Activated effector memory CD4-positive, alpha-beta T cell treated with anti-CD3 and anti-CD28 coated beads, Interleukin-2, amount 50 U/mL, for 16 hours (primary cell): ENCODE measurements around the gene VWA1.
"Not testable (repeated sequence)": the region's sequence is repeated elsewhere in the genome, so short reads cannot be mapped to it uniquely, and the experiment has no call there.

Experiments
- DNase-seq: peaks from one replicate; pipeline ENCODE4 v3.0.0-alpha.2; 2020

The VWA1 gene

DNA sequence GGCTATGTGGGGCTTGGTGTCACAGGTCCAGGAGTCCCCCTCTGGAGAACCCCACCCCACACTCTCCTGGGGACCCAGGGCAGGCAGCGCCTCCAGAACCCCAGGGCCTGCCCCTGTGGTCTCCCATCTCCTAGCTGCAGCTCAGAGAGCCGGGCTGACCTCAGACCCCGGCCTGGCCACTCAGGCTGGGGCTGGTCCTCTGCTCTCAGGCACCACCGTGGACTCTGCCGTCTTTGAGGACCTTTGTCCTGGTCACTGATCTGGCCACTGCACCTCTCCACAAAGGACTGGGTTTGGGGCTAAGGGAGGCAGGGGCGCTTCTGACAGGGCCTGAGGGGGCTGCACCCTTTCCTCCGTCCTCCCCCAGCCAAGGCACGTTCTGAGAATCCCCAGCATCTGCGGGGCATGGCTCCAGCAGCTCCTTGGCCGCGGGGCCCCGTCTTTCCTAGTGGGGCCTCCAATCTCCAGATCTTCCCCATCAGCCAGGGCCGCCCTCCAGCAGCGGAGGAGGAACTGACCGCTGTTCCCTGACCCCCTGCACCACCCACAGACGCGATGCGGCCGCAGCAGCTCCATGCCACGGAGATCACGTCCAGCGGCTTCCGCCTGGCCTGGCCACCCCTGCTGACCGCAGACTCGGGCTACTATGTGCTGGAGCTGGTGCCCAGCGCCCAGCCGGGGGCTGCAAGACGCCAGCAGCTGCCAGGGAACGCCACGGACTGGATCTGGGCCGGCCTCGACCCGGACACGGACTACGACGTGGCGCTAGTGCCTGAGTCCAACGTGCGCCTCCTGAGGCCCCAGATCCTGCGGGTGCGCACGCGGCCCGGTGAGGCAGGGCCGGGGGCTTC is 3.3 kb downstream of the VWA1 start:
- no peak for DNase-seq

DNA sequence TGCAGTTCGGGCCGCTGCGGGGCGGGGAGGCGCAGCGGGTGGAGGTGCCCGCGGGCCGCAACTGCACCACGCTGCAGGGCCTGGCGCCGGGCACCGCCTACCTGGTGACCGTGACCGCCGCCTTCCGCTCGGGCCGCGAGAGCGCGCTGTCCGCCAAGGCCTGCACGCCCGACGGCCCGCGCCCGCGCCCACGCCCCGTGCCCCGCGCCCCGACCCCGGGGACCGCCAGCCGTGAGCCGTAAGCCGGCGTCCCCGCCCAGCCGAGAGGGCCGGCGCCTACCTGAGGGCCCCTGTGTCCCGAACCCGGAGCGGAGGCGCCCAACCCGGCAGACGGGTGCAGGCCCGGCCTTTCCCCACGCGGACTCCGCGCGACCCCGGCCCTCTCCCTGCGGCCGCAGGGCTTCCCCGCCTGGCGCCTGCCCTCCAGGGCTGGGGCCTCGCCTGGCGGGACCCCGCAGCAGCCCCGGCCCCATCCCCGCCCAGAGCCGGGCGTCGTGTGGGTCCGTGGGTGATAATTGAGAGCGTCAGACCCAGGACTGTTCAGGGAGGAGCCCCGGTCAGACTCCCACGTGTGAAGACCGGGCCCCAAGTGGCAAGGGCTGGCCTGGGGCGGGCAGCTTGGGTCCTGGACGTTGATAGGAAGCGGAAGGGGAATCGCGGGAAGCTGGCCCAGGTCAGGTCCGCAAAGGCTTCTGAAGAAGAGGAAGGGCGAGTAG is 4.2 kb downstream of the VWA1 start:
- DNase-seq = no peak

DNA sequence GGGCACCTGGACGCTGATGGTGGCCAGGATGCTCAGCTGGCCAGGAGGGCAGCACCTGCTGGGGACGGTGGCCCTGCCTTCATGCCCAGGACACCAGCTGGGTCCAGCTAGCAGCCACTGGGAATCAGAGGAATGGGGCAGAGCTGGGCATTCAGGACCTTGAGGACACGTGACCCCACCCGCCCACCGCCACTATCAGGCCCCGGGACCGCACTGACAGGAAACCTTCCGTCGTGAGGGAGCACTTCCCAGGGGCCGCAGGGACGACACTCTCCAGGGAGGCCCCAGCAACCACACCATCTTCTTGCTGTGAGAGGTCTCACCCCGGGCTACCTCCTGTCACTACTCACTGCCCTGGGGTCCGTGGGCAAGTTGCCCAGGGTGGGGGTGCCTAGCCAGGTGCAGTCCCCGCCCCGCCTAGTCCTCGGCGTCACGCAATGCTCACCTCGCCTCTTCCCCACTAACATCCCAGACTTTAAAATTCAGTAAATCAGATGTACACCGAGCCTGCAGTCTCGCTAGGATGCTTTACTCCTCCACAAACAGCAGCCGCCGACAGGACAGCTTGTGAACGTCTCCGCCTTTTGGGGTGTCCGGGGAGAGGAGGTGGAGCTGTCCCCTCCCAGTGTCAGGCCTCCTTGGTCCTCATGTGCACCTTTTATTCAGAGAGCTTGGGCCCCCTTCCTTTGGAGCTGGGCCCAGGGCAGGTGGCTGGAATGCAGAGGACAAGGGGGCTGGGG is 4.9 kb downstream of the VWA1 start:
- no peak for DNase-seq

DNA sequence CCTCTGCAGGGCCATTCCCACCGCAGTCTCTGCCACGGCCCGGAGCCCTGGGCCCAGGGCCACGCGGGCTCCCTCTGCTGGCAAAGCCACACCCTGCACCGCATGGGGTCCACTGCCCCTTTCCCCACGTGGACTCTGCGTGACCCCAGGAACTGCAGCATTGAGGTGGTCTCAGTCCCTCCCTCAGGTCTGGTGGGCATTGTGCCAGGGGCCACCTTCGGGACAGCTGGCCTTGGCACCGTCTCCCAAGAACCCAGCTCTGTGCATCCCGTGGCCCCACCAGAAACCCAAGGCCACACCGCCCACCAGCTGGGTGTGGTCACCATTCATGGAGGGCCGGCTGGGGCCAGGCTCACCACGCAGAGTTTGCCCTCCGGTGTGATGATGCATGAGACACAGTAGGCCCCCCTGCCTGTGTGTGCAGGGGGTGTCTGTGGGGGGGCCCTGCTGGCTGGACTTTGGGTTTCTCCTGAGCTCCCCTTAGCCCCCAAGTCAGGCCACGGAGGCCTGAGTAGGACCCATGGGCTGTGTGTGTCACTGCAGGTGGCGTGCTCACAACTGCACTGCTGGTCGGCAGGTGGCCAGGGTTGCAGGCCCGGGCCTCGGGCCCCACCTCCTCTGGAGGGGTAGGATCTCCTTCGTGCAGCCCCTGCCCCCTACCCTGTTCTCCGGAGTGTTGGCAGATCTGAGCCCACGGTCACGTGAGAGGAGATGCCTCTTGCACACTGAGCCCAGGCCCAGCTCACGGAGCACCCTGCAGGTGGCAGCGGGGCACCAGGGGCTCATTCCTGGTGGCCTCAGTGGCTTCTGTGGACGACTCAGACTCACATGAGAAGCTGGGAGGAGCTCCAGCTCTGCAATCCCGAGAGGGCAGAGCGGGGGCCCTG is 5.8 kb downstream of the VWA1 start:
- peak; percentile 86 for DNase-seq

- DNase-seq = no peak
Observed at GRCh38 chr1:1442069-1442770, 6.7 kb downstream of the VWA1 start.

- DNase-seq = not testable (repeated sequence)
Observed at GRCh38 chr1:1446631-1447030, 11.1 kb downstream of the VWA1 start.

GRCh38 chr1:1449099-1449739 is 13.7 kb downstream of the VWA1 start, which contains the start of gene ATAD3C:
ATAD3C (plus strand) TSS chr1:1449689; CDS start chr1:1450684, 995 bp downstream.
- no peak for DNase-seq

DNA sequence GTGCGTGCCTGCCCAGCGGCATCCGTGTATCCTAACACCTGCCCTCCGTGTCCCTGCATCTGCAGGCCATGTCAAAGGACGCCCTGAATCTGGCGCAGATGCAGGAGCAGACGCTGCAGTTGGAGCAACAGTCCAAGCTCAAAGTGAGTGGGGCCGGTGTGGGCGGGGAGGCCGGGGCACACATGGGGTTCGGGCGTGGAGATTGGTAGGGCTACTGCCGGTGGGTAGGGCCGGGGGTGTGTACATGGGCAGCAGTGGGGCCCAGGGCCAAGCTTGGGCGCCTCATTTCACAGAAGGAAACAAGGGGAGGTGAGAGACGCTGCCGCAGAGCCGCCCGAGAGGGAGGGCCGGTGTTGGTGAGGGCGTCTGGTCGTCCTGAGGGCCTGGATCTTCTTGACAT is 15.1 kb downstream of the VWA1 start:
- DNase-seq = not testable (repeated sequence)

DNA sequence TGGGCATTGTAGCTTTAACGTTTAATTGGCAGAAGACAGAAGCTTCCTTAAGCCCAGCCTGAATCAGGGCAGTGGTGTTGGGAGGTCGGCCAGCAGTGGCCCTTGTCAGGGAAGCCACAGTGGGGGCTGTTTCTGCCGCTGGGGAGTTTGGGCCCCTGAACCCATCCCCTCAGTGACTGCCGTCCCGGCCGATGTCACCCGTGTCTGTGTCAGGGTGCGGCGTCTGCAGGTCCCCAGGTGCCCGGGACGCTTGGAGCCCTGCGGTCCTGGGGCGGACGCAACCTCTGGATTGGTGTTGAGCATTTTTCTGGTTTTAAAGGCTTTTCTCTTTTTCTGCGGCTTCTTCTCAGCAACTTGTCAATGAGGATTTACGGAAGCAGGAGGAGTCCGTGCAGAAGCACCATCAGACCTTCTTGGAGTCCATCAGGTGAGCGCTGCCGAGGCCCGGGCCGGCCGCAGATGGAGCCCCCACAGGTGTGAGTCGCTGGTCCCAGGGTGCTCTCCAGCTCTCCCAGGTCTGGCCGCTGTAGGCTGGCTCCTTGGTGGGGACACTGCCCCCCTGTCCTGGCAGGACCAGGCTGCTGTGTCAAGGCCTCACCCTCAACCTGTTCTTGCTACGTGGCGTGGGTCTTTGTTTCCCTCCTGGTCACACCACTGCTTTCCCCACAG is 16.3 kb downstream of the VWA1 start:
- no peak for DNase-seq

DNA sequence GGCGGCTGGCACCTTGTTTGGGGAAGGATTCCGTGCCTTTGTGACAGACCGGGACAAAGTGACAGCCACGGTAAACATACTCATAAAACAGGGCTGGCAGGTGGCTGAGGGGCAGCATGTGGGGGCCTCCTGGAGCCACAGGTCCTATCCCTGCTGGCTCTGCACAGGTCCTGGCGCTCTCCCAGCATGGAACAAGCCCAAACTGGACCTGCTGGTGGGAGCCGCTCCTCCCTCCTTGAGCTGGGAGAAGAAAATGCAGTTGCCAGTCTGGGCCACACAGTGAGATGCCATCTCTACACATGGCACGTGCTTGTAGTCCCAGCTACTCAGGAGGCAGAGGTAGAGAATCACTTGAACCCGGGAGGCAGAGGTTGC is 16.9 kb downstream of the VWA1 start:
- not testable (repeated sequence) for DNase-seq

GRCh38 chr1:1452882-1453281 is 17.4 kb downstream of the VWA1 start:
- DNase-seq = no peak

DNA sequence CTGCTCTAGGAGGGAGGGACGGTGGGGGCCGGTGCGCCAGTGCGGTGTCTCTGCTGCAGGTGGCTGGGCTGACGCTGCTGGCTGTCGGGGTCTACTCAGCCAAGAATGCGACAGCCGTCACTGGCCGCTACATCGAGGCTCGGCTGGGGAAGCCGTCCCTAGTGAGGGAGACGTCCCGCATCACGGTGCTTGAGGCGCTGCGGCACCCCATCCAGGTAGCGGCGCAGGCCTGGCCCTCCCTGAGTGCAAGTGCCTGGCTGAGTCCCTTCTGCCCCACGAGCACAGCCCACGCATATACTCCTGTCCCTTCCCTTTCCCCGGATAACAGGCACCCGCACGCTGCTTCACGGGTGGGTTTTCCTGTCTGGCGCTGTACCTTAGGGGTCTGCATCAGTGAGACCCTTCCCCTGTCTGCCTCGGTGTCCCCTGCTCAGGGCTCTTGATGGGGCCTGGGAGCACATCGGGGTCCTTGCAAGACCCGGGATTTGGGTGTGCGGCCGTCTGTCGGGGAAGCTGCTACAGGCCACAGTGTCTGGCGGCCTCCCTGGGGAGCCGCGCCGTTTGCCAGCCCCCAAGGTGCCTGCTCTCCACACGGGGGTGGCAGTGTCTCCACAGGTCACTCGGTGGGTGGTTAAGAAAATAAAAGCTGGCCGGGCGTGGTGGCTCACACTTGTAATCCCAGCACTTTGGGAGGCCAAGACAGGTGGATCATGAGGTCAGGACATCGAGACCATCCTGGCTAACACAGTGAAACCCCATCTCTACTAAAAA is 19.0 kb downstream of the VWA1 start:
- DNase-seq = not testable (repeated sequence)

DNA sequence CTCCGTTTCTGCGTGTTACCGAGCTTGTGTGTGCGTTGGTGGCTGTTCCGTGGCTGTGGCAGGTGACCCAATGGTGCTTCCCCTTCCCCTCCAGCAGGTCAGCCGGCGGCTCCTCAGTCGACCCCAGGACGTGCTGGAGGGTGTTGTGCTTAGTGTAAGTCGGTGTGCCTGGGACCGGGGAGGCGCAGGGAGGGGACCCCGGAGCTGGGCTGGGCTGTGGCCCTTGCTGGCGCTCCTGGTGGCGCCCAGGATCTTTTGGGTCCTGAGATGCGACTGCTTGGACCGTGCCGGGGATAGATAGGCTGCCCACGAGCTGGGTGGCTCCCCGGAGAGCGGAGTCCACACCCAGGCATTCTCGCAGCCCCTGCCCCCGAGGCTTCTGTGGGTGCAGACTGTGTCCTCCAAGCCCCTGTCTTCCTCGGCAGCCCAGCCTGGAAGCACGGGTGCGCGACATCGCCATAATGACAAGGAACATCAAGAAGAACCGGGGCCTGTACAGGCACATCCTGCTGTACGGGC is 19.9 kb downstream of the VWA1 start:
- DNase-seq = no peak

DNA sequence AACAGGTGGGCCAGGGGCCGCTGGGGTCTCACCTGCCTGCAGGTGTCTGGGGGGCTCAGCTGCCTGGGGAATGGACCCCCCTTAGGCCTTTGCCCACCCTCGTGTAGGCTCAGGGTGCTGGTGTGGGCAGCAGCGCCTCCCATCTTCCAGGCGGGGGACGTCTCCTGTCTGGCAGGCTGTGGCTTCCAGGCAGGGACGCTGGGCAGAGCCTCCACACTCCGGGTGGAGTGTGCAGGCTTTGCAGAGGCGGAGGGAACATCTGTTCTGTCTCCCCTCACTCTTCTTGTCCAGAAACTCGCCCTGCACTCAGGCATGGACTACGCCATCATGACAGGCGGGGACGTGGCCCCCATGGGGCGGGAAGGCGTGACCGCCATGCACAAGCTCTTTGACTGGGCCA is 20.4 kb downstream of the VWA1 start:
- not testable (repeated sequence) for DNase-seq

DNA sequence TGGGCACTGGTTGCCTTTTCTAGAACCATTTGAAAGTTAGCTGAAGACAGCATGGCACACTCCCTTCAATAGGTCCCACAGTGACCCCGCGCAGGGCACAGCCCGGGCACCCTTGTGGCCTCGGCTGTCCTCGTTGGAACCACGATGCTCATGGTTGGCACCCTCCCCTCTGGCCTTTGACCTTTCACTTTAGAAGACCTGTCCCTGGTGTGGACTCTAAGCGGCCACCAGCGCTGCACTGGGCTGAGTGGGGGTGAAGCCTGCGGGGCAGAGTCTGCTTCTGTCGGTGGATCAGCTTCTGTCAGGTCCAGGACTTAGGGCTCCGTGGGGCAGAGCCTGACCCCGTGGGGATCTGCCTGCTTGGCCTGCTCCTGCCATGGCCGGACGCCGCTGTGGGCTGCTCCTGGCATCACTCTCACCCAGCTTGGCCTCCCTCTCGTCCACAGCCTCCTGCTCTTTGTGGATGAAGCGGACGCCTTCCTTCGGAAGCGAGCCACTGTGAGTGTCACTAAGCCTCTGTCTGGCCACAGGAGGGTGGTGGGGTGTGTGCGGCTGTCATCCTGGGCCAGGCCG is 21.3 kb downstream of the VWA1 start:
- DNase-seq = not testable (repeated sequence)

DNA sequence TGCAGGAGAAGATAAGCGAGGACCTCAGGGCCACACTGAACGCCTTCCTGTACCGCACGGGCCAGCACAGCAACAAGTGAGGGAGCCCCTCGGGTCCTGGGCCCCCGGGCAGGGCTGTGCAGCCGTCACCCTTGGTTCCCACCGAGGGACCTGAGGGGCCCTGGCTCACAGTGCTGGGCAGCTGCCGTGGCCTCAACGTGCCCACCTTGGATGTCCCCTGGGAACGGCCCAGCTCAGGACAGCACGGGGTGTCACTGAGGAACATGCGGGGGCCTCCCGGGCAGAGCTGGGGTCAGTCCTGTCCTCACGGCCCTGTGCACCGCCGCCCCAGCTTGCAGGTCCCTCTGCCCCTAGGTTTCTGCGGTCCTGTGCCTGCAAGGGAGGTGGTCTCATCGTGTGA is 23.7 kb downstream of the VWA1 start:
- not testable (repeated sequence) for DNase-seq

- not testable (repeated sequence) for DNase-seq
Observed at GRCh38 chr1:1459711-1460110, 24.2 kb downstream of the VWA1 start.

- DNase-seq = no peak
Observed at GRCh38 chr1:1460540-1461130, 25.1 kb downstream of the VWA1 start.
